ENCODE data around the gene MRFAP1L1.

MRFAP1L1 gene

DNA sequence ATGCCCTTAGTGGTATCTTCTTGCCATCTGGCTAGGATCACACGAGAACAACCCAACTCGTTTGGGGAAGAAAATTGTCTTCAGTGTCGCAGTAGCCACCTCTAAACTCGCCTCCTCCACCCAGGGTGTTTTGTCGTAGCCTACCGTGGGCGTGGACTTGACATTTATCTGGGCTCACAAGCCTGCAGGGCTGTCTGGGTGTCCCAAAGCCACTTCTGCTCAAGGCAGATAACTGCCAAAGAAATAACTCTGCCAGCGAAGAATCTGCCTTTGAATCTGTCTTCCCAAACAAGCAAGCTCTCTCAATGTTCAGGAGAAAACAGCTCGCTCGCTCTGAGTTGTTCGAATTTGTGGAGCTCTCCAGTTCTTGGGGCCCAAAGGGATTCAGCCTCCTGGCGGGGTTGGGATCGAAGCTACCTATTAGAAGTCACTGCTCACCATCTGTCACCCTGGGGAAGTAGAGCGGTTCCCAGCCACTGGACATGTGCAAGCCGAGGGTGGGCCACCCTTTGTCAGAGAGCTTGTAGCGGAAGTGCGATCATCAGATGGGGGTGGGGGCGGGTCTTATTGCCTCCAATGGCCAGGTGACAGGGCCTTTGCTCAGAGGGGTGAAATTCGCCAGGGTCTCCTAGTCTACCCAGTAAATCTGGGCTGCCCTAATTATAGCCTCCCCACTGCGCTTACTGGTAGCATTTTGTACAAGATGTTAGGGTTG is 21.1 kb upstream of the MRFAP1L1 start:
- TF ChIP-seq GABPA (IDR thresholded peaks at IDR 0.05; ENCODE audit: low read depth) (no peak), POLR2AphosphoS5 (IDR thresholded peaks at IDR 0.05; ENCODE audit: low read depth) (no peak), SPI1 (IDR thresholded peaks at IDR 0.05; ENCODE audit: borderline replicate concordance, low read depth) (no peak)
- TF ChIP-seq, protein P1, sequence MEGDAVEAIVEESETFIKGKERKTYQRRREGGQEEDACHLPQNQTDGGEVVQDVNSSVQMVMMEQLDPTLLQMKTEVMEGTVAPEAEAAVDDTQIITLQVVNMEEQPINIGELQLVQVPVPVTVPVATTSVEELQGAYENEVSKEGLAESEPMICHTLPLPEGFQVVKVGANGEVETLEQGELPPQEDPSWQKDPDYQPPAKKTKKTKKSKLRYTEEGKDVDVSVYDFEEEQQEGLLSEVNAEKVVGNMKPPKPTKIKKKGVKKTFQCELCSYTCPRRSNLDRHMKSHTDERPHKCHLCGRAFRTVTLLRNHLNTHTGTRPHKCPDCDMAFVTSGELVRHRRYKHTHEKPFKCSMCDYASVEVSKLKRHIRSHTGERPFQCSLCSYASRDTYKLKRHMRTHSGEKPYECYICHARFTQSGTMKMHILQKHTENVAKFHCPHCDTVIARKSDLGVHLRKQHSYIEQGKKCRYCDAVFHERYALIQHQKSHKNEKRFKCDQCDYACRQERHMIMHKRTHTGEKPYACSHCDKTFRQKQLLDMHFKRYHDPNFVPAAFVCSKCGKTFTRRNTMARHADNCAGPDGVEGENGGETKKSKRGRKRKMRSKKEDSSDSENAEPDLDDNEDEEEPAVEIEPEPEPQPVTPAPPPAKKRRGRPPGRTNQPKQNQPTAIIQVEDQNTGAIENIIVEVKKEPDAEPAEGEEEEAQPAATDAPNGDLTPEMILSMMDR (IDR thresholded peaks at IDR 0.05; ENCODE audit: insufficient read depth, low read length): no peak
- TF ChIP-seq, protein P2, sequence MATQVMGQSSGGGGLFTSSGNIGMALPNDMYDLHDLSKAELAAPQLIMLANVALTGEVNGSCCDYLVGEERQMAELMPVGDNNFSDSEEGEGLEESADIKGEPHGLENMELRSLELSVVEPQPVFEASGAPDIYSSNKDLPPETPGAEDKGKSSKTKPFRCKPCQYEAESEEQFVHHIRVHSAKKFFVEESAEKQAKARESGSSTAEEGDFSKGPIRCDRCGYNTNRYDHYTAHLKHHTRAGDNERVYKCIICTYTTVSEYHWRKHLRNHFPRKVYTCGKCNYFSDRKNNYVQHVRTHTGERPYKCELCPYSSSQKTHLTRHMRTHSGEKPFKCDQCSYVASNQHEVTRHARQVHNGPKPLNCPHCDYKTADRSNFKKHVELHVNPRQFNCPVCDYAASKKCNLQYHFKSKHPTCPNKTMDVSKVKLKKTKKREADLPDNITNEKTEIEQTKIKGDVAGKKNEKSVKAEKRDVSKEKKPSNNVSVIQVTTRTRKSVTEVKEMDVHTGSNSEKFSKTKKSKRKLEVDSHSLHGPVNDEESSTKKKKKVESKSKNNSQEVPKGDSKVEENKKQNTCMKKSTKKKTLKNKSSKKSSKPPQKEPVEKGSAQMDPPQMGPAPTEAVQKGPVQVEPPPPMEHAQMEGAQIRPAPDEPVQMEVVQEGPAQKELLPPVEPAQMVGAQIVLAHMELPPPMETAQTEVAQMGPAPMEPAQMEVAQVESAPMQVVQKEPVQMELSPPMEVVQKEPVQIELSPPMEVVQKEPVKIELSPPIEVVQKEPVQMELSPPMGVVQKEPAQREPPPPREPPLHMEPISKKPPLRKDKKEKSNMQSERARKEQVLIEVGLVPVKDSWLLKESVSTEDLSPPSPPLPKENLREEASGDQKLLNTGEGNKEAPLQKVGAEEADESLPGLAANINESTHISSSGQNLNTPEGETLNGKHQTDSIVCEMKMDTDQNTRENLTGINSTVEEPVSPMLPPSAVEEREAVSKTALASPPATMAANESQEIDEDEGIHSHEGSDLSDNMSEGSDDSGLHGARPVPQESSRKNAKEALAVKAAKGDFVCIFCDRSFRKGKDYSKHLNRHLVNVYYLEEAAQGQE (IDR thresholded peaks at IDR 0.05; ENCODE audit: insufficient replicate concordance, low read depth): no peak
- Histone ChIP-seq H3K27ac (replicated peaks) (no peak overlapping the region), H3K4me3 (replicated peaks; ENCODE audit: insufficient read depth, low read length) (no peak overlapping the region), H3K27me3 (ENCODE audit: insufficient read depth, poor library complexity, severe bottlenecking) (no peaks in the 10 kb centered on the region)
- DNase-seq (ENCODE audit: low read depth in 1 of 2, low spot score in 1 of 2): no peak

DNA sequence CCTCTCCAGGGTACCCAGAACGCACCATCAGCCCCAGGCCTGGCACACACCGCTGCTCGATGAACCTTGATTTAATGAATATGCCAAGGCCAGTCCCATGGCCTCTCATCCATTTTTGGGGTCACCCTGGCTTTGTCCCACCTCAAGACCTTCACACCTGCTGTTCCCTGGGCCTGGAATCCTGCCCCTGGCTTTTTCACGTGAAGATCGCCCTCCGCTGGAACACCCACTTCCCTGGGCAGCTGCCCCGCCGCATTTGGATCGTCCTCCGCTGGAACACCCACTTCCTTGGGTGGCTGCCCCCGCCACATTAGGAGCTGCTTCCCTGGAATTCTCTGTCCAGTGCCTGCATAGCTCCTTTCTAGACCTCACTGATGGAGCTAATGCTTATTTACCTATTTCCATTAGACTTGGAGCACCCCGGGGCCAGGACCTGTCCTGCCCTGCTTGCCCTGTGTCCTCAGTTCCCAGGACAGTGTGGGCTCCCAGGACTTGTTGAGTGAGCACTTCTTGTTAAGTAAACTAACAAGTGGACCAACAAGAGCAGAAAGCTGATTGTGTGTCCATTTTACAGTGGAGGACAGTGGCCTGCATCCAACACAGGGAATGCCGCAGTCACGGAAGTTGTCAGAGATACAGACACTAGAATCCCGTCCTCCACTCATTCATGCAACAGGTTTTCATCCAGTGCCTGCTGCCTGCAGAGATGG is 18.8 kb upstream of the MRFAP1L1 start:
- Histone ChIP-seq H3K27ac (replicated peaks) (no peak overlapping the region), H3K4me3 (replicated peaks; ENCODE audit: insufficient read depth, low read length) (no peak overlapping the region), H3K27me3 (ENCODE audit: insufficient read depth, poor library complexity, severe bottlenecking) (no peaks in the 10 kb centered on the region)
- no peak for DNase-seq (ENCODE audit: low read depth in 1 of 2, low spot score in 1 of 2)
- TF ChIP-seq SPI1 (IDR thresholded peaks at IDR 0.05; ENCODE audit: borderline replicate concordance, low read depth) (no peak), POLR2AphosphoS5 (IDR thresholded peaks at IDR 0.05; ENCODE audit: low read depth) (no peak), GABPA (IDR thresholded peaks at IDR 0.05; ENCODE audit: low read depth) (no peak)
- TF ChIP-seq, protein P2 (IDR thresholded peaks at IDR 0.05; ENCODE audit: insufficient replicate concordance, low read depth): no peak
- TF ChIP-seq, protein P1 (IDR thresholded peaks at IDR 0.05; ENCODE audit: insufficient read depth, low read length): no peak

DNA sequence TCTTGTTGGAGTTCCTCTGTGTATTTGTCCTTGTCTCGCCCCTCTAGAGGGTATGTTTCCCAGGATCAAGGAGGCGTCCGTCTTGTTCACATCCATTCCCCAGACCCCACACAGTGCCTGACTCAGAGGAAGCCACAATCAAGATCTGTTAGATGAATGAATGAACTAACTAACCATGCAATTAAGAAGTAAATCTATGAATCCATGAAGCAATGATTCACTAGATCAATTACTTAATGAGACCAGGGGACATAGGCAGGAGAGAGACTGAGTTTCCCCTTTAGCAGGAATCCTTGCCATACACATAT is 18.2 kb upstream of the MRFAP1L1 start:
- Histone ChIP-seq H3K4me3 (replicated peaks; ENCODE audit: insufficient read depth, low read length) (no peak overlapping the region), H3K27me3 (ENCODE audit: insufficient read depth, poor library complexity, severe bottlenecking) (no peaks in the 10 kb centered on the region), H3K27ac (replicated peaks) (no peak overlapping the region)
- no peak for DNase-seq (ENCODE audit: low read depth in 1 of 2, low spot score in 1 of 2)
- TF ChIP-seq GABPA (IDR thresholded peaks at IDR 0.05; ENCODE audit: low read depth): no peak
- TF ChIP-seq, protein P1 (IDR thresholded peaks at IDR 0.05; ENCODE audit: insufficient read depth, low read length): no peak
- no peak for TF ChIP-seq SPI1 (IDR thresholded peaks at IDR 0.05; ENCODE audit: borderline replicate concordance, low read depth)
- TF ChIP-seq, protein P2 (IDR thresholded peaks at IDR 0.05; ENCODE audit: insufficient replicate concordance, low read depth): no peak
- TF ChIP-seq POLR2AphosphoS5 (IDR thresholded peaks at IDR 0.05; ENCODE audit: low read depth): no peak
